K562 (cell line): Measurements from ENCODE around the gene PJA1.

ENCODE experiments used
- CCAR2 ChIP-seq: fragments of 200-400 bp; formaldehyde crosslinking; IDR thresholded peaks from 2 replicates; pipeline ENCODE4 v1.6.1; 2017; ENCODE audit warnings: mild to moderate bottlenecking, low read depth, low read length
- EP300 ChIP-seq: IDR thresholded peaks from 2 replicates; pipeline ENCODE4 v1.6.1; 2012; ENCODE audit warnings: low read length, improper control_type of control experiment
- FOS ChIP-seq: IDR thresholded peaks from 3 replicates; pipeline ENCODE4 v1.6.1; 2011; ENCODE audit not compliant: insufficient read length; ENCODE audit errors: extremely low read depth
- MXI1 ChIP-seq: IDR thresholded peaks from 2 replicates; pipeline ENCODE4 v1.6.1; 2011; ENCODE audit warnings: low read depth, mild to moderate bottlenecking, improper control_type of control experiment, low read length
- REST ChIP-seq, 2 experiments: fragments of 450-650 bp; formaldehyde crosslinking in 1 of 2; IDR thresholded peaks; 2 replicates each; pipeline versions ENCODE4 v1.4.0 to v1.6.1; 2014 to 2020; ENCODE audit warnings: mild to moderate bottlenecking in 2 of 2, borderline replicate concordance in 1 of 2, low read depth in 1 of 2
- SMARCC2 ChIP-seq: fragments of 450-650 bp; IDR thresholded peaks from 2 replicates; pipeline ENCODE4 v1.6.1; 2017; ENCODE audit warnings: antibody characterized with exemption, moderate library complexity, mild to moderate bottlenecking, low read depth
- TCF7 ChIP-seq: sonication (generic); IDR thresholded peaks from 2 replicates; pipeline ENCODE4 v1.6.1; 2016; ENCODE audit warnings: antibody characterized with exemption, borderline replicate concordance
- ZNF124 ChIP-seq: sonication (generic); formaldehyde crosslinking; IDR thresholded peaks from 2 replicates; pipeline ENCODE4 v1.8.1; 2022; ENCODE audit warnings: missing genetic modification reagents
- ZNF24 ChIP-seq: fragments of 450-650 bp; IDR thresholded peaks from 2 replicates; pipeline ENCODE4 v1.6.1; 2016
- ZNF592 ChIP-seq: fragments of 450-650 bp; IDR thresholded peaks from 2 replicates; pipeline ENCODE4 v1.6.1; 2017; ENCODE audit warnings: antibody characterized with exemption, mild to moderate bottlenecking
- ZSCAN29 ChIP-seq: fragments of 450-650 bp; IDR thresholded peaks from 2 replicates; pipeline ENCODE4 v1.6.1; 2017
- TF ChIP-seq, protein P1 (sequence below), 3 experiments: IDR thresholded peaks in 2 of 3; conservative IDR thresholded peaks in 1 of 3; 2 replicates each; pipeline ENCODE4 v1.5.1; 2011 to 2012; ENCODE audit warnings: low read length in 3 of 3, mild to moderate bottlenecking in 3 of 3, control low read depth in 2 of 3, improper control_type of control experiment in 1 of 3, inconsistent platforms in 1 of 3, low read depth in 1 of 3, mixed read lengths in 1 of 3, moderate library complexity in 1 of 3; ENCODE audit not compliant: insufficient read depth in 2 of 3
- TF ChIP-seq, protein P2 (sequence below): fragments of 450-650 bp; formaldehyde crosslinking; IDR thresholded peaks from 2 replicates; pipeline ENCODE4 v1.4.0; 2022; ENCODE audit warnings: missing genetic modification characterization
- TF ChIP-seq, protein P3 (sequence below): fragments of 450-650 bp; formaldehyde crosslinking; IDR thresholded peaks from 2 replicates; pipeline ENCODE4 v1.4.0; 2020; ENCODE audit warnings: mild to moderate bottlenecking, mixed read lengths

DNA sequence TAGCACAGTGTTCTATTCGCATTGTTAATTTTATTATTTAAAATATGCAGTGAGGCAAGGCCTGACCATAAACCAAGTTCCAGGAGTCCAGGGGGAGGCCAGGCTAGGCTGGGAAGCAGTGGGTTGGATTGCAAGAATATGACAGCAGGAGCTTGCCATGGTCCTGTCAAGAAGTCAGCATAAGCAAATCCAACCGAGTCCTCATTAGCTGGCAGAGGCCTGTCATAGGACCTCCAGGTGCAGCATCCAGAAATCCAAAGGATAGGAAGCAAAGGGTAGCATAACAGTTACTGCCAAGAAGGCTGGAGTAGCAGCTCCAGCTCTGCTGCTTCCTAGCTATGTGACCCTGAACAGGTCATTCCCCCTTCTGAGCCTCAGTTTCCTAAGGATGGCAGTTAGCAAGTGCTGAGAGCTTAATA is 13.4 kb downstream of the PJA1 start:
- TF ChIP-seq, protein P1, sequence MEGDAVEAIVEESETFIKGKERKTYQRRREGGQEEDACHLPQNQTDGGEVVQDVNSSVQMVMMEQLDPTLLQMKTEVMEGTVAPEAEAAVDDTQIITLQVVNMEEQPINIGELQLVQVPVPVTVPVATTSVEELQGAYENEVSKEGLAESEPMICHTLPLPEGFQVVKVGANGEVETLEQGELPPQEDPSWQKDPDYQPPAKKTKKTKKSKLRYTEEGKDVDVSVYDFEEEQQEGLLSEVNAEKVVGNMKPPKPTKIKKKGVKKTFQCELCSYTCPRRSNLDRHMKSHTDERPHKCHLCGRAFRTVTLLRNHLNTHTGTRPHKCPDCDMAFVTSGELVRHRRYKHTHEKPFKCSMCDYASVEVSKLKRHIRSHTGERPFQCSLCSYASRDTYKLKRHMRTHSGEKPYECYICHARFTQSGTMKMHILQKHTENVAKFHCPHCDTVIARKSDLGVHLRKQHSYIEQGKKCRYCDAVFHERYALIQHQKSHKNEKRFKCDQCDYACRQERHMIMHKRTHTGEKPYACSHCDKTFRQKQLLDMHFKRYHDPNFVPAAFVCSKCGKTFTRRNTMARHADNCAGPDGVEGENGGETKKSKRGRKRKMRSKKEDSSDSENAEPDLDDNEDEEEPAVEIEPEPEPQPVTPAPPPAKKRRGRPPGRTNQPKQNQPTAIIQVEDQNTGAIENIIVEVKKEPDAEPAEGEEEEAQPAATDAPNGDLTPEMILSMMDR (IDR thresholded peaks at IDR 0.05 in 2 of 3, conservative IDR thresholded peaks at IDR 0.05 in 1 of 3; ENCODE audit: insufficient read depth in 2 of 3, low read depth in 1 of 3, low read length in 3 of 3): no peak
- TF ChIP-seq ZNF24 (no peak), TCF7 (no peak), CCAR2 (no peak), REST (IDR thresholded peaks at IDR 0.05; ENCODE audit: borderline replicate concordance) (no peak), REST (CRISPR knock-in tag; IDR thresholded peaks at IDR 0.05; ENCODE audit: low read depth) (no peak), SMARCC2 (no peak), FOS (no peak), MXI1 (no peak), EP300 (no peak), ZSCAN29 (no peak), ZNF592 (no peak), ZNF124 (no peak)
- TF ChIP-seq, protein P2, sequence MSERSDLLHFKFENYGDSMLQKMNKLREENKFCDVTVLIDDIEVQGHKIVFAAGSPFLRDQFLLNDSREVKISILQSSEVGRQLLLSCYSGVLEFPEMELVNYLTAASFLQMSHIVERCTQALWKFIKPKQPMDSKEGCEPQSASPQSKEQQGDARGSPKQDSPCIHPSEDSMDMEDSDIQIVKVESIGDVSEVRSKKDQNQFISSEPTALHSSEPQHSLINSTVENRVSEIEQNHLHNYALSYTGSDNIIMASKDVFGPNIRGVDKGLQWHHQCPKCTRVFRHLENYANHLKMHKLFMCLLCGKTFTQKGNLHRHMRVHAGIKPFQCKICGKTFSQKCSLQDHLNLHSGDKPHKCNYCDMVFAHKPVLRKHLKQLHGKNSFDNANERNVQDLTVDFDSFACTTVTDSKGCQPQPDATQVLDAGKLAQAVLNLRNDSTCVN (CRISPR knock-in tag): no peak
- TF ChIP-seq, protein P3, sequence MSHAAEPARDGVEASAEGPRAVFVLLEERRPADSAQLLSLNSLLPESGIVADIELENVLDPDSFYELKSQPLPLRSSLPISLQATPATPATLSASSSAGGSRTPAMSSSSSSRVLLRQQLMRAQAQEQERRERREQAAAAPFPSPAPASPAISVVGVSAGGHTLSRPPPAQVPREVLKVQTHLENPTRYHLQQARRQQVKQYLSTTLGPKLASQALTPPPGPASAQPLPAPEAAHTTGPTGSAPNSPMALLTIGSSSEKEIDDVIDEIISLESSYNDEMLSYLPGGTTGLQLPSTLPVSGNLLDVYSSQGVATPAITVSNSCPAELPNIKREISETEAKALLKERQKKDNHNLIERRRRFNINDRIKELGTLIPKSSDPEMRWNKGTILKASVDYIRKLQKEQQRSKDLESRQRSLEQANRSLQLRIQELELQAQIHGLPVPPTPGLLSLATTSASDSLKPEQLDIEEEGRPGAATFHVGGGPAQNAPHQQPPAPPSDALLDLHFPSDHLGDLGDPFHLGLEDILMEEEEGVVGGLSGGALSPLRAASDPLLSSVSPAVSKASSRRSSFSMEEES (CRISPR knock-in tag): no peak
